SKM-1 (cell line): ENCODE results near the gene PROK1.

Experiments
- DNase-seq: peaks from one replicate; lab custom pipeline; 2025; ENCODE audit not compliant: unreplicated experiment; lab: John Stamatoyannopoulos, UW

PROK1 gene

GRCh38 chr1:110464340-110464739 lies 13.4 kb downstream of the PROK1 start:
- no peak for DNase-seq

GRCh38 chr1:110465038-110465813 lies 14.3 kb downstream of the PROK1 start:
- no peak for DNase-seq

GRCh38 chr1:110465814-110466380 lies 14.9 kb downstream of the PROK1 start:
- DNase-seq: no peak

- no peak for DNase-seq
Observed at GRCh38 chr1:110466646-110467280, 15.8 kb downstream of the PROK1 start.

- DNase-seq: no peak
Observed at GRCh38 chr1:110471131-110471530, 20.2 kb downstream of the PROK1 start.

- DNase-seq: no peak
Observed at GRCh38 chr1:110472546-110472945, 21.6 kb downstream of the PROK1 start.

- no peak for DNase-seq
Observed at GRCh38 chr1:110474444-110474843, 23.5 kb downstream of the PROK1 start.

GRCh38 chr1:110475362-110476027 lies 24.5 kb downstream of the PROK1 start:
- DNase-seq: no peak

GRCh38 chr1:110476028-110476765 lies 25.2 kb downstream of the PROK1 start:
- no peak for DNase-seq

GRCh38 chr1:110477041-110477440 lies 26.1 kb downstream of the PROK1 start:
- DNase-seq: no peak

- no peak for DNase-seq
Observed at GRCh38 chr1:110477445-110477957, 26.6 kb downstream of the PROK1 start.

- no peak for DNase-seq
Observed at GRCh38 chr1:110477967-110478640, 27.2 kb downstream of the PROK1 start.

GRCh38 chr1:110478886-110479285 lies 27.9 kb downstream of the PROK1 start:
- DNase-seq: no peak

- DNase-seq: no peak
Observed at GRCh38 chr1:110480356-110481096, 29.6 kb downstream of the PROK1 start.

GRCh38 chr1:110481968-110482623 lies 31.1 kb downstream of the PROK1 start:
- no peak for DNase-seq

GRCh38 chr1:110482662-110483307 lies 31.8 kb downstream of the PROK1 start:
- no peak for DNase-seq

- no peak for DNase-seq
Observed at GRCh38 chr1:110483308-110483685, 32.3 kb downstream of the PROK1 start.

GRCh38 chr1:110484801-110485200 lies 33.9 kb downstream of the PROK1 start:
- no peak for DNase-seq

- no peak for DNase-seq
Observed at GRCh38 chr1:110485725-110486124, 34.8 kb downstream of the PROK1 start.
